Measurements from ENCODE around the gene FBXO44. TPM values are rescaled to one million over a fixed set of nuclear protein-coding genes. Genes with fewer than 3 reads are reported as not detected.

The FBXO44 gene
- polyA plus RNA-seq, 4 donors = 11.0 to 32.4 (median 27.8) TPM

DNA sequence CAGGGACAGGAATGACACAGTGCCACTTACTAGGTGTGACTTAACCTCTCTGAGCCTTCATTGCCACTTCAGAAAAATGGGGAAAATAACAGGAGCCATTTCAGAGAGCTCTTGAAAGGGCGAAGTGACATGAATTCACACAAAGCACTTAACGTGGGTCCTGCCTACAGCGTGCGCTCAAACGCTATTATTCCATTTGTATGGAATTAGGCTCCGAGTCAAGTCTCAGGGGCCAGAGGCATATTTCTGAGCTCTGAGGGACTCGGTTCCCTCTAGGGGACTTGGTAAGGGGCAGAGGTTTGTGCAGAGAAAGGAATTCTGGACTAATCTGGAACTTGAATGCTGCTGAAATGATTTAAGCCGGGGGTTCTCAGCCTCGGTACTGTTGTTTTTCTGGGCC is 50.9 kb downstream of the FBXO44 start:
- 81 to 83% (median 81%) methylated on average over 9 of the region's 9 CpGs for WGBS, 3 donors
- Histone ChIP-seq H3K36me3 (ENCODE audit: control insufficient read depth in 3 of 3, insufficient read depth in 2 of 3, low read depth in 1 of 3, low read length in 3 of 3) (no peaks in the 10 kb centered on the region), H3K4me1 (ENCODE audit: control insufficient read depth in 3 of 3, insufficient read depth in 2 of 3, low read depth in 1 of 3, low read length in 2 of 3) (no peaks in the 10 kb centered on the region), H3K4me3 (ENCODE audit: low read depth in 1 of 3, low read length in 3 of 3) (no peak overlapping the region), H3K27ac (ENCODE audit: low read depth in 1 of 3, low read length in 2 of 3) (no peak overlapping the region), H3K9me3 (ENCODE audit: control insufficient read depth in 2 of 2, insufficient read depth in 1 of 2, low read depth in 1 of 2, low read length in 1 of 2) (no peaks in the 10 kb centered on the region), H3K27me3 (ENCODE audit: control insufficient read depth in 3 of 3, insufficient read depth in 3 of 3, low read length in 3 of 3) (peaks cover 3 to 32% (median 7%) of the 10 kb centered on the region in 3 donors)
- FAIRE-seq = no peak
- no peak for DNase-seq

DNA sequence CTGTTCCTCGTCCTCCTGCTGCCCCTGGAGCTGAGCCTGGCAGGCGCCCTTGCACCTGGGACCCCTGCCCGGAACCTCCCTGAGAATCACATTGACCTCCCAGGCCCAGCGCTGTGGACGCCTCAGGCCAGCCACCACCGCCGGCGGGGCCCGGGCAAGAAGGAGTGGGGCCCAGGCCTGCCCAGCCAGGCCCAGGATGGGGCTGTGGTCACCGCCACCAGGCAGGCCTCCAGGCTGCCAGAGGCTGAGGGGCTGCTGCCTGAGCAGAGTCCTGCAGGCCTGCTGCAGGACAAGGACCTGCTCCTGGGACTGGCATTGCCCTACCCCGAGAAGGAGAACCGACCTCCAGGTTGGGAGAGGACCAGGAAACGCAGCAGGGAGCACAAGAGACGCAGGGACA is 51.6 kb downstream of the FBXO44 start:
- DNase-seq = no peak
- no peak for FAIRE-seq
- 83 to 90% (median 88%) methylated on average over 14 of the region's 14 CpGs for WGBS, 3 donors

DNA sequence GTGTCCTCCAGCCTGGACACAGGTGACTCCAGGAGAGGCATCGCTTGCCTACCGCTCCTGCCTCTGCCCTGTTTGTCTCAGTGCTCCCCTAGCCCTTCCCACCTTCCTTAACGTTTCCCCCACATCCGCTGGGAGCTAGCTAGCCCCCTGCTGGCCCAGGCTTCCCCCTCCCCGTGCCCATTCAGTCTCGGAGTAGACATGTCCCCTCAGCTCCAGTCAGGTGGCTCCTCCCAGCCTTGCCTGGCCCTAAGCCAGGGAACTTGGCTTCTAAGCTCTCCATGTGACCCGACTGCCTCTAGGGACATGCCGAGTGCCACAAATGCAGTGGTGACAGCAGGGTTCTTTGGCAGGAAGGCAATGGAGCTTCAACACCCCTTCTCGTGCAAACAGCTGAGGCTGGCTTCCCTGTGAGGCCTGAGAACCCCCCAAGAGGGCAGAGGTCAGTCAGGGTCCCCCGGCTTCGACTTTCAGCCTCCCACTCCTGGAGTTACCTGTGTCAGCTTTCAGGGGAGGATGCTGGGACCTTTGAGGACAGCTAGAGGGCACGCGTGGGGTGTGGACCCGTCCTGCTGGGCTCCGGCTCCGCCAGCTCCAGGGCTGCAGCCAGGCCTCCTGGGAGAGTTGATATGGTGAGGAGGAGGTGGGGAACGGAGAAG is 53.1 kb downstream of the FBXO44 start:
- FAIRE-seq (no peak), DNase-seq (peak; percentile 41 to 52)
- H3K27me3 ChIP-seq (ENCODE audit: control insufficient read depth in 3 of 3, insufficient read depth in 3 of 3, low read length in 3 of 3) = peaks cover 3 to 18% (median 3%) of the 10 kb centered on the region in 3 donors

More for the DNA sequence above, 51.6 kb downstream of the FBXO44 start:
- no peaks in the 10 kb centered on the region for H3K36me3 ChIP-seq (ENCODE audit: control insufficient read depth in 3 of 3, insufficient read depth in 2 of 3, low read depth in 1 of 3, low read length in 3 of 3)
- H3K27me3 ChIP-seq (ENCODE audit: control insufficient read depth in 3 of 3, insufficient read depth in 3 of 3, low read length in 3 of 3) = peaks cover 3 to 25% (median 3%) of the 10 kb centered on the region in 3 donors
- H3K27ac ChIP-seq (ENCODE audit: low read depth in 1 of 3, low read length in 2 of 3) = no peak overlapping the region
- H3K9me3 ChIP-seq (ENCODE audit: control insufficient read depth in 2 of 2, insufficient read depth in 1 of 2, low read depth in 1 of 2, low read length in 1 of 2) = no peaks in the 10 kb centered on the region
- H3K4me1 ChIP-seq (ENCODE audit: control insufficient read depth in 3 of 3, insufficient read depth in 2 of 3, low read depth in 1 of 3, low read length in 2 of 3) = no peaks in the 10 kb centered on the region
- H3K4me3 ChIP-seq (ENCODE audit: low read depth in 1 of 3, low read length in 3 of 3) = no peak overlapping the region

DNA sequence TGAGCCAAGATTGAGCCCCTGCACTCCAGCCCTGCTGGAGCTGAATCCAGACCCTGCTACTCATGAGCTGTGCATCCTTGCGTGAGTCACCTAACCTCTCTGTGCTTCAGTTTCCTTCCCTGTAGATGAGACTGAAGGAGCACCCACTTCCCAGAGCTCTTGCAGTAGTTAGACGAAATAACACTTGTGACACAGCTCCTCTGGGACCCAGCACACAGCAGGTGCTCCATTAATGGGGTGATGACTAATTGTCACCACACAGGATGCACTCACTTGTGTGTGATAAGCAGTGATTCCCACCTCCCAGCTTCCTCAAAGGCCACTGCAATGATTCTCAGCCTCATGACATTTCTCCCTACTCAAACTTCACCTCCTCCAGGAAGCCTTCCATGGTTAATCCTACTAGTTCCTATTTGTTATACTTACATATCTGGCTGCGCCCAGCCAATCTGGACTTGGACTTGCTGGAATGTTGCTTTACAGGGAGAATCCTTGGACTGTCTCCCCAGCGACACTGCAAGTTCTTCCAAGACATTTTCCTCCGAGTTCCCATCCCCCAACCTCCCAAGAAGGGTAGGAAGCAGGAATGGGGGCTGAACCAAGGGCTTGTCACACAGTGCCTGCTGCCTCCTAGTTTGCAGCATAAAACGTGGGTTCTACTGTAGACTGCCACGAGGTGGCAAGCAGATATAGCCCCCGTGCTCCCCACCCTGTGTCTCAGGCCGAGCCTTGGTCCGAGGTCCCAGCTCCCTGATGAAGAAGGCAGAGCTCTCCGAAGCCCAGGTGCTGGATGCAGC is 54.1 kb downstream of the FBXO44 start:
- H3K27me3 ChIP-seq (ENCODE audit: control insufficient read depth in 3 of 3, insufficient read depth in 3 of 3, low read length in 3 of 3) = peaks cover 3 to 13% (median 3%) of the 10 kb centered on the region in 3 donors
- no peaks in the 10 kb centered on the region for H3K36me3 ChIP-seq (ENCODE audit: control insufficient read depth in 3 of 3, insufficient read depth in 2 of 3, low read depth in 1 of 3, low read length in 3 of 3)
- no peak overlapping the region for H3K4me3 ChIP-seq (ENCODE audit: low read depth in 1 of 3, low read length in 3 of 3)
- no peaks in the 10 kb centered on the region for H3K9me3 ChIP-seq (ENCODE audit: control insufficient read depth in 2 of 2, insufficient read depth in 1 of 2, low read depth in 1 of 2, low read length in 1 of 2)
- H3K27ac ChIP-seq (ENCODE audit: low read depth in 1 of 3, low read length in 2 of 3) = no peak overlapping the region
- no peak for FAIRE-seq
- no peak for DNase-seq
- 65 to 76% (median 69%) methylated on average over 11 of the region's 11 CpGs for WGBS, 3 donors
- H3K4me1 ChIP-seq (ENCODE audit: control insufficient read depth in 3 of 3, insufficient read depth in 2 of 3, low read depth in 1 of 3, low read length in 2 of 3) = no peaks in the 10 kb centered on the region

More for the DNA sequence above, 53.1 kb downstream of the FBXO44 start:
- WGBS, 3 donors = 20 to 51% (median 38%) methylated on average over 17 of the region's 17 CpGs
- no peaks in the 10 kb centered on the region for H3K9me3 ChIP-seq (ENCODE audit: control insufficient read depth in 2 of 2, insufficient read depth in 1 of 2, low read depth in 1 of 2, low read length in 1 of 2)
- H3K4me3 ChIP-seq (ENCODE audit: low read depth in 1 of 3, low read length in 3 of 3) = no peak overlapping the region
- H3K36me3 ChIP-seq (ENCODE audit: control insufficient read depth in 3 of 3, insufficient read depth in 2 of 3, low read depth in 1 of 3, low read length in 3 of 3) = no peaks in the 10 kb centered on the region
- no peaks in the 10 kb centered on the region for H3K4me1 ChIP-seq (ENCODE audit: control insufficient read depth in 3 of 3, insufficient read depth in 2 of 3, low read depth in 1 of 3, low read length in 2 of 3)
- H3K27ac ChIP-seq (ENCODE audit: low read depth in 1 of 3, low read length in 2 of 3) = no peak overlapping the region

DNA sequence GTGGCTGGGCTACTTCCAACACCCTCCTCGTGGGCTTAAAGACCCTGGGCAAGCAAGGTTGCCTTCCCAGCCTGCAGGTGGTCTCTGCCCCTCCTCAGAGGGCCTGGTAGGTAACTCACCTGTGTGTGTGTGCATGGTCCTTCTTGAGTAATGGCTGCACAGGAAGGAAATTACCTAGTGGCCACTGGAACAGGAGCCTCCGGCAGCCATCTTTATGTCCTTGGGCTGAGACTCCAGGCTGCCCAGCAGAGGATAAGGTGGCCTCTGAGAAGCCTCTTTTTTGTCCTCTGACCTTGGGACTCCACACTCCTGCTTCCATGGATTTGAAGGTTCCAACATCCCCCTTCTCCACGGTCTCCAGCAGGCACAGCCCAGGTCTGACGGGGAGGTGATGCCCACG is 56.8 kb downstream of the FBXO44 start:
- 91 to 94% (median 92%) methylated on average over 4 to 5 of the region's 5 CpGs for whole genome bisulfite sequencing, 3 donors
- FAIRE-seq (no peak), DNase-seq (no peak)
- Histone ChIP-seq H3K27me3 (ENCODE audit: control insufficient read depth in 3 of 3, insufficient read depth in 3 of 3, low read length in 3 of 3) (peaks cover 0 to 3% (median 0%) of the 10 kb centered on the region in 3 donors), H3K27ac (ENCODE audit: low read depth in 1 of 3, low read length in 2 of 3) (no peak overlapping the region), H3K4me3 (ENCODE audit: low read depth in 1 of 3, low read length in 3 of 3) (no peak overlapping the region), H3K9me3 (ENCODE audit: control insufficient read depth in 2 of 2, insufficient read depth in 1 of 2, low read depth in 1 of 2, low read length in 1 of 2) (no peaks in the 10 kb centered on the region), H3K36me3 (ENCODE audit: control insufficient read depth in 3 of 3, insufficient read depth in 2 of 3, low read depth in 1 of 3, low read length in 3 of 3) (no peaks in the 10 kb centered on the region), H3K4me1 (ENCODE audit: control insufficient read depth in 3 of 3, insufficient read depth in 2 of 3, low read depth in 1 of 3, low read length in 2 of 3) (no peaks in the 10 kb centered on the region)

DNA sequence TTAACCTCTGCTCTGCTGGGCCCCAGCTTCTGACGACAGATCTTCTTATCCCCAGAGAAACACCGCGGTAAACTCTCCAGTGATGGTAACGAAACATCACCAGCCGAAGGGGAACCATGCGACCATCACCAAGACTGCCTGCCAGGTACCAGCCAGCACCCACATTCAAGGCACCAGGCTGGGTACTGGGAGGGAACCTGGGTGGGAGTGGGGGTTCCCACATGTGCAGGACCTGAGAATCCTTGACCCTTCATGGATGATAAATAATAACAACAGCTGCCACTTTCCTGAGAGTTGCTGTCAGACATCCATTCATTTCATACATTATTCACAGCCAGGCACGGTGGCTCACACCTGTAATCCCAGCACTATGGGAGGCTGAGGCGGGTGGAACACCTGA is 57.6 kb downstream of the FBXO44 start:
- no peak for FAIRE-seq
- Histone ChIP-seq H3K27ac (ENCODE audit: low read depth in 1 of 3, low read length in 2 of 3) (no peak overlapping the region), H3K27me3 (ENCODE audit: control insufficient read depth in 3 of 3, insufficient read depth in 3 of 3, low read length in 3 of 3) (peaks cover 0 to 3% (median 0%) of the 10 kb centered on the region in 3 donors), H3K4me3 (ENCODE audit: low read depth in 1 of 3, low read length in 3 of 3) (no peak overlapping the region), H3K4me1 (ENCODE audit: control insufficient read depth in 3 of 3, insufficient read depth in 2 of 3, low read depth in 1 of 3, low read length in 2 of 3) (no peaks in the 10 kb centered on the region), H3K9me3 (ENCODE audit: control insufficient read depth in 2 of 2, insufficient read depth in 1 of 2, low read depth in 1 of 2, low read length in 1 of 2) (no peaks in the 10 kb centered on the region), H3K36me3 (ENCODE audit: control insufficient read depth in 3 of 3, insufficient read depth in 2 of 3, low read depth in 1 of 3, low read length in 3 of 3) (no peaks in the 10 kb centered on the region)
- 85 to 93% (median 88%) methylated on average over 8 of the region's 8 CpGs for WGBS, 3 donors
- DNase-seq = no peak

Other genes starting within 250 kb of the FBXO44 start
- under 1 TPM in 2 of 4 donors, not detected in 2; 0.54 to 0.61 TPM for gene DISP3, start 175.7 kb upstream of the FBXO44 start, polyA plus RNA-seq
- 100 to 1,000 TPM in 1 of 4 donors, 10 to 100 TPM in 2, 1 to 10 TPM in 1; 5.7 to 128 (median 45.3) TPM for gene FBXO2, start 448 bp upstream of the FBXO44 start, polyA plus RNA-seq
- gene FBXO6, start 9.3 kb downstream of the FBXO44 start, polyA plus RNA-seq = 10 to 100 TPM; 10.2 to 41.6 (median 27.2) TPM
- gene MAD2L2, start 26.3 kb downstream of the FBXO44 start, polyA plus RNA-seq = 10 to 100 TPM; 17.2 to 34.6 (median 27.6) TPM
- under 1 TPM in 2 of 4 donors, not detected in 2; 0.07 to 0.15 TPM for gene DRAXIN, start 36.8 kb downstream of the FBXO44 start, polyA plus RNA-seq
- gene AGTRAP, start 81.3 kb downstream of the FBXO44 start, polyA plus RNA-seq = 10 to 100 TPM in 2 of 4 donors, 1 to 10 TPM in 2; 5.6 to 54.9 (median 19.2) TPM
- gene C1orf167, start 107.3 kb downstream of the FBXO44 start, polyA plus RNA-seq = 1 to 10 TPM in 3 of 4 donors, under 1 TPM in 1; 0.10 to 2.4 (median 1.4) TPM
- 10 to 100 TPM; 11.2 to 20.1 (median 15.4) TPM for gene MTHFR, start 151.1 kb downstream of the FBXO44 start, polyA plus RNA-seq
- gene CLCN6, start 151.3 kb downstream of the FBXO44 start, polyA plus RNA-seq = 10 to 100 TPM in 3 of 4 donors, 1 to 10 TPM in 1; 9.2 to 20.9 (median 12.1) TPM
- gene NPPA, start 192.9 kb downstream of the FBXO44 start, polyA plus RNA-seq = 10 to 100 TPM in 1 of 4 donors, 1 to 10 TPM in 1, under 1 TPM in 1, not detected in 1; 0.68 to 22.4 (median 1.4) TPM
- 100 to 1,000 TPM in 1 of 4 donors, 10 to 100 TPM in 1, under 1 TPM in 1, not detected in 1; 0.39 to 145 (median 19.7) TPM for gene NPPB, start 204.1 kb downstream of the FBXO44 start, polyA plus RNA-seq

Data from small intestine (tissue), 7 donors.